A549 (cell line): Measurements from ENCODE around the gene PSME4. TPM values are rescaled to one million over a fixed set of nuclear protein-coding genes. Genes with fewer than 3 reads are reported as not detected.

Experiments
- ATAC-seq, 2 experiments: fragments of 200-7000 bp in 1 of 2; fragments of >200 bp in 1 of 2; cut with Nextera tagmentation in 1 of 2; cut with Tn5 transposase in 1 of 2; 3 replicates each; pipeline versions ENCODE4 v1.8.0 to v1.9.1; 2018 to 2020; ENCODE audit warnings: mild to moderate bottlenecking in 1 of 2, moderate library complexity in 1 of 2
- CTCF ChIA-PET: fragments of 300-600 bp; sonication (Branson Sonifier 250); formaldehyde crosslinking; extraction: SDS; loops from one replicate; lab custom pipeline; 2021; ENCODE audit warnings: antibody characterized with exemption, inconsistent platforms; lab: Yijun Ruan, JAX
- POLR2A ChIA-PET: fragments of 350-600 bp; formaldehyde crosslinking; extraction: SDS; loops from one replicate; lab custom pipeline; 2021; ENCODE audit warnings: antibody characterized with exemption, inconsistent platforms; lab: Yijun Ruan, JAX
- DNase-seq, 2 experiments: peaks; one replicate each; pipeline versions ENCODE4 v3.0.0 to v3.0.0-alpha.2; 2011 to 2016; ENCODE audit warnings: low read depth in 1 of 2, low spot score in 1 of 2
- FAIRE-seq: peaks from 2 replicates; lab custom pipeline; 2011; peaks lifted over from hg19 to GRCh38; lab: Jason Lieb, UNC
- H3K27ac ChIP-seq, 2 experiments: fragments of >200 bp; sonication (Bioruptor Twin); formaldehyde crosslinking; 3 replicates each; pipeline ENCODE4 v1.5.1; 2016 to 2017
- H3K4me1 ChIP-seq: fragments of >200 bp; sonication (Bioruptor Twin); formaldehyde crosslinking; 3 replicates; pipeline ENCODE4 v1.6.1; 2016
- H3K4me2 ChIP-seq: fragments of >200 bp; sonication (Bioruptor Twin); formaldehyde crosslinking; 3 replicates; pipeline ENCODE4 v1.6.1; 2016
- H3K4me3 ChIP-seq: fragments of >200 bp; sonication (Bioruptor Twin); formaldehyde crosslinking; 3 replicates; pipeline ENCODE4 v1.5.1; 2016
- H3K9me3 ChIP-seq: fragments of >200 bp; sonication (Bioruptor Twin); formaldehyde crosslinking; 3 replicates; pipeline ENCODE4 v1.6.1; 2016
- CBX2 ChIP-seq: fragments of 200-600 bp; sonication (generic); IDR thresholded peaks from 2 replicates; pipeline ENCODE4 v1.6.1; 2016; ENCODE audit warnings: low read depth, mild to moderate bottlenecking, borderline replicate concordance
- CEBPB ChIP-seq, 2 experiments: fragments of >200 bp in 1 of 2; sonication (Bioruptor Twin) in 1 of 2; formaldehyde crosslinking in 1 of 2; IDR thresholded peaks; 2 replicates each; pipeline ENCODE4 v1.6.1; 2012 to 2016
- FOSB ChIP-seq: fragments of 250-450 bp; sonication (Bioruptor Pico); IDR thresholded peaks from 2 replicates; pipeline ENCODE4 v1.5.0; 2020; ENCODE audit warnings: mild to moderate bottlenecking, moderate library complexity
- GATA3 ChIP-seq: IDR thresholded peaks from 2 replicates; pipeline ENCODE4 v1.6.1; 2012; ENCODE audit warnings: borderline replicate concordance
- HOXB13 ChIP-seq: fragments of 250-450 bp; sonication (Bioruptor Pico); IDR thresholded peaks from 2 replicates; pipeline ENCODE4 v1.5.0; 2020; ENCODE audit warnings: low read depth, mild to moderate bottlenecking, moderate library complexity
- HOXB5 ChIP-seq: fragments of 250-450 bp; sonication (Bioruptor Pico); IDR thresholded peaks from 2 replicates; pipeline ENCODE4 v1.5.0; 2020; ENCODE audit warnings: mild to moderate bottlenecking, moderate library complexity
- JUN ChIP-seq, 2 experiments: fragments of >200 bp; sonication (Bioruptor Twin); formaldehyde crosslinking; IDR thresholded peaks; 2 replicates in 1 of 2; 3 replicates in 1 of 2; pipeline ENCODE4 v1.6.1; 2016 to 2017
- JUNB ChIP-seq: fragments of >200 bp; sonication (Bioruptor Twin); formaldehyde crosslinking; IDR thresholded peaks from 2 replicates; pipeline ENCODE4 v1.6.1; 2016
- MAFK ChIP-seq: fragments of 450-650 bp; IDR thresholded peaks from 2 replicates; pipeline ENCODE4 v1.6.1; 2014; ENCODE audit not compliant: partially characterized antibody
- MYC ChIP-seq: IDR thresholded peaks from 2 replicates; pipeline ENCODE4 v1.6.1; 2012; ENCODE audit warnings: mild to moderate bottlenecking, inconsistent platforms, low read length, improper control_type of control experiment, borderline replicate concordance
- NFE2L2 ChIP-seq: fragments of 150-350 bp; conservative IDR thresholded peaks from 2 replicates; pipeline ENCODE4 v1.6.1; 2014; ENCODE audit warnings: low read length
- RFX5 ChIP-seq: fragments of 450-650 bp; IDR thresholded peaks from 2 replicates; pipeline ENCODE4 v1.7.1; 2014; ENCODE audit warnings: antibody characterized with exemption, mild to moderate bottlenecking, moderate library complexity
- ZC3H11A ChIP-seq: fragments of 450-650 bp; IDR thresholded peaks from 2 replicates; pipeline ENCODE4 v1.6.1; 2014; ENCODE audit warnings: antibody characterized with exemption, mild to moderate bottlenecking
- ZFP36 ChIP-seq: fragments of 450-650 bp; IDR thresholded peaks from 2 replicates; pipeline ENCODE4 v1.6.1; 2014; ENCODE audit warnings: borderline replicate concordance; ENCODE audit not compliant: partially characterized antibody
- ZNF302 ChIP-seq: fragments of 250-450 bp; sonication (Bioruptor Pico); IDR thresholded peaks from 2 replicates; pipeline ENCODE4 v1.9.0; 2021; ENCODE audit warnings: inconsistent platforms, mild to moderate bottlenecking, moderate library complexity
- WGBS: methylation state at CpG from one replicate; pipeline ENCODE4 v1.1.6; 2017; ENCODE audit errors: missing lambda C conversion rate; 5-methylcytosine and 5-hydroxymethylcytosine counted together
- polyA plus RNA-seq, 4 experiments: library from polyadenylated mRNA; depleted of rRNA in 3 of 4; stranded (reverse); fragments of >200 nt; fragmentation: RNase III in 1 of 4; extraction: RNeasy Plus Mini Kit Qiagen cat#74134 plus additional on column Dnase treatment in 1 of 4; gene quantifications; 2 replicates in 3 of 4; 3 replicates in 1 of 4; pipeline ENCODE4 v1.2.3, GENCODE V29; 2011 to 2017
- TF ChIP-seq, protein P1 (sequence below): fragments of 450-650 bp; IDR thresholded peaks from 2 replicates; pipeline ENCODE4 v1.6.1; 2014; ENCODE audit warnings: antibody characterized with exemption
- TF ChIP-seq, protein P2 (sequence below): fragments of >200 bp; sonication (Bioruptor Twin); formaldehyde crosslinking; IDR thresholded peaks from 2 replicates; pipeline ENCODE4 v1.6.1; 2016
- TF ChIP-seq, protein P3 (sequence below): fragments of >200 bp; sonication (Bioruptor Twin); formaldehyde crosslinking; IDR thresholded peaks from 3 replicates; pipeline ENCODE4 v1.6.1; 2016
- TF ChIP-seq, protein P4 (sequence below): IDR thresholded peaks from 2 replicates; pipeline ENCODE4 v1.6.1; 2012
- TF ChIP-seq, protein P5 (sequence below): fragments of 200-600 bp; sonication (generic); IDR thresholded peaks from 2 replicates; pipeline ENCODE4 v1.6.1; 2016; ENCODE audit warnings: antibody characterized with exemption, mild to moderate bottlenecking, moderate library complexity

PSME4 gene
- polyA plus RNA-seq, 2 of the 4 experiments (the other 2 are of a cell fraction), result 31.9 to 55.8 TPM

DNA sequence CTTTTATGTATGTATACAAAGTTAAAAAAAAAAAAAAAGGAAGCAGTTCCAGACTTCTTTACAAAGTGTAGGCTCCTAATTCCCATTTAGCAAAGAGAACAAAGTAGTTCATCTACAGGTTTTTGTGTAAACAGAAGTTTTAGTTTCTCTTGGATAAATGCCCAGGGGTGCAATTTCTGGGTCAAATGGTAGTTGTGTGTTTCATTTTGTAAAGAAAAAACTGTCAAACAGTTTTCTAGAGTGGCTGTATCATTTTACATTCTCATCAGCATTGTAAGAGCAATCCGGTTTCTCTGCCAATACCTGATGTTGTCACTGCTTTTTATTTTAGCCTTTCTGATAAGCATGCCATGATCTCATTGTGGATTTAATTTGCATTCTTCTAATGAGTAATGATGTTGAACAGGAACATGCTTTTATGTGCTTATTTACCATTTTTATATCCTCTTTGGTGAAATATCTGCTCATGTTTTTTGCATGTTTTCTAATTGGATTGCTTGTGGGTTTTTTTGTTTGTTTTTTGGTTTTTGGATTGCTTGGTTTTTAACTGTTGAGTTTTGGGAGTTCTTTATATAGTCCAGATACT, 16.6 kb upstream of the PSME4 start:
- WGBS, result 56% methylated on average over 1 of the region's 1 CpG
- Histone ChIP-seq H3K9me3 (no peaks in the 10 kb centered on the region), H3K4me3 (no peak overlapping the region), H3K4me1 (peaks cover 9% of the 10 kb centered on the region; the same call in 2 of the 3 replicates), H3K27ac (no peak overlapping the region), H3K4me2 (no peak overlapping the region)
- TF ChIP-seq, protein P1, sequence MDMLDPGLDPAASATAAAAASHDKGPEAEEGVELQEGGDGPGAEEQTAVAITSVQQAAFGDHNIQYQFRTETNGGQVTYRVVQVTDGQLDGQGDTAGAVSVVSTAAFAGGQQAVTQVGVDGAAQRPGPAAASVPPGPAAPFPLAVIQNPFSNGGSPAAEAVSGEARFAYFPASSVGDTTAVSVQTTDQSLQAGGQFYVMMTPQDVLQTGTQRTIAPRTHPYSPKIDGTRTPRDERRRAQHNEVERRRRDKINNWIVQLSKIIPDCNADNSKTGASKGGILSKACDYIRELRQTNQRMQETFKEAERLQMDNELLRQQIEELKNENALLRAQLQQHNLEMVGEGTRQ, result no peak
- TF ChIP-seq, protein P2, sequence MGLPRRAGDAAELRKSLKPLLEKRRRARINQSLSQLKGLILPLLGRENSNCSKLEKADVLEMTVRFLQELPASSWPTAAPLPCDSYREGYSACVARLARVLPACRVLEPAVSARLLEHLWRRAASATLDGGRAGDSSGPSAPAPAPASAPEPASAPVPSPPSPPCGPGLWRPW, result no peak
- TF ChIP-seq ZNF302, result no peak
- CTCF ChIA-PET, result no interaction called here
- ATAC-seq (no peak), FAIRE-seq (no peak), DNase-seq (no peak)
- POLR2A ChIA-PET, result no interaction called here

DNA sequence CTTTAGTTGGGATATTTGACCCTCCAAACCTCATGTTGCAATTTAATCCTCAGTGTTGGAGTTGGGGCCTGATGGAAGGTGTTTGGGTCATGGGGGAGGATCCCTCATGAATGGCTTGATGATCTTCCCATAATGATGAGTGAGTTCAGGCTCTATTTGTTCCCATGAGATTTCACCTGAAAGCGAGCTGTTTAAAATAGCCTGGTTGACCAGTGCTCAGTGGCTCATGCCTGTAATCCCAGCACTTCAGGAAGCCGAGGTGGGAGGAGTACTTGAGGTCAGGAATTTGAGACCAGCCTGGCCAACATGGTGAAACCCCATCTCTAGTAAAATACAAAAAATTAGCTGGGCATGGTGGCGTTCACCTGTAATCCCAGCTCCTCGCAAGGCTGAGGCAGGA, 14.9 kb upstream of the PSME4 start:
- Histone ChIP-seq H3K9me3 (no peaks in the 10 kb centered on the region), H3K4me3 (no peak overlapping the region), H3K27ac (no peak overlapping the region), H3K4me1 (peaks cover 9% of the 10 kb centered on the region; the same call in 2 of the 3 replicates), H3K4me2 (no peak overlapping the region)
- WGBS, result 94% methylated on average over 4 of the region's 4 CpGs
- ATAC-seq, result no peak
- FAIRE-seq, result no peak
- TF ChIP-seq CBX2 (no peak), ZNF302 (no peak), RFX5 (no peak)
- TF ChIP-seq, protein P3, sequence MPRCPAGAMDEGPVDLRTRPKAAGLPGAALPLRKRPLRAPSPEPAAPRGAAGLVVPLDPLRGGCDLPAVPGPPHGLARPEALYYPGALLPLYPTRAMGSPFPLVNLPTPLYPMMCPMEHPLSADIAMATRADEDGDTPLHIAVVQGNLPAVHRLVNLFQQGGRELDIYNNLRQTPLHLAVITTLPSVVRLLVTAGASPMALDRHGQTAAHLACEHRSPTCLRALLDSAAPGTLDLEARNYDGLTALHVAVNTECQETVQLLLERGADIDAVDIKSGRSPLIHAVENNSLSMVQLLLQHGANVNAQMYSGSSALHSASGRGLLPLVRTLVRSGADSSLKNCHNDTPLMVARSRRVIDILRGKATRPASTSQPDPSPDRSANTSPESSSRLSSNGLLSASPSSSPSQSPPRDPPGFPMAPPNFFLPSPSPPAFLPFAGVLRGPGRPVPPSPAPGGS, result no peak
- ChIA-PET POLR2A (interaction anchor here (0.8 kb wide), 1 partner anchor 14 kb away, joined by 3 read pairs; the partner anchor contains the start of gene PSME4), CTCF (no interaction called here)
- DNase-seq, result no peak

- H3K4me1 ChIP-seq, result peaks cover 23% of the 10 kb centered on the region
- H3K4me3 ChIP-seq, result peak overlapping the region; percentile 90
- no peak for TF ChIP-seq HOXB13 (CRISPR knock-in tag)
- TF ChIP-seq MAFK, result no peak
- no peak for TF ChIP-seq RFX5
- TF ChIP-seq ZFP36, result no peak
- POLR2A ChIA-PET, result interaction anchor here (0.8 to 2.6 kb wide), 9 partner anchors 9 to 183 kb away, joined by 3 to 11 read pairs (median 4); partner anchors contain the start of genes ASB3 and ERLEC1
- WGBS, result under 1% methylated on average over 40 of the region's 46 CpGs
- no peaks in the 10 kb centered on the region for H3K9me3 ChIP-seq
- DNase-seq (peak; percentile 35 to 51), FAIRE-seq (no peak), ATAC-seq (peak; percentile 70 to 75)
- CTCF ChIA-PET, result interaction anchor here (1.7 kb wide), 1 partner anchor 8 kb away, joined by 4 read pairs; no protein-coding TSS in a partner anchor
- H3K4me2 ChIP-seq, result peak overlapping the region; percentile 93
- peak overlapping the region; percentile 90 to 92 for H3K27ac ChIP-seq
These were observed 647 bp downstream of the PSME4 start for GRCh38 chr2:53969968-53970723.

- ChIA-PET POLR2A (interaction anchor here (0.5 to 2.6 kb wide), 5 partner anchors 8 to 170 kb away, joined by 3 to 11 read pairs (median 4); no protein-coding TSS in a partner anchor), CTCF (interaction anchor here (1.7 kb wide), 1 partner anchor 9 kb away, joined by 4 read pairs; no protein-coding TSS in a partner anchor)
- Histone ChIP-seq H3K4me3 (peak overlapping the region; percentile 90), H3K9me3 (no peaks in the 10 kb centered on the region), H3K4me2 (peak overlapping the region; percentile 93), H3K27ac (peak overlapping the region; percentile 90 to 92), H3K4me1 (peaks cover 30% of the 10 kb centered on the region)
- peak; percentile 45 to 56 for ATAC-seq
- peak; percentile 74 to 81 for DNase-seq
- WGBS, result under 1% methylated on average over 6 of the region's 6 CpGs
- no peak for FAIRE-seq
- TF ChIP-seq GATA3, result peak; percentile 29; the same call in 1 of the 2 replicates
- peak; percentile 61; the same call in 1 of the 2 replicates for TF ChIP-seq NFE2L2
- no peak for TF ChIP-seq FOSB (CRISPR knock-in tag)
- 0 out of 2 replicates have a peak, but pooled peaks have one; percentile 25 for TF ChIP-seq MYC
- TF ChIP-seq JUNB, result peak; percentile 82
- TF ChIP-seq CEBPB (IDR thresholded peaks at IDR 0.05), result peak; percentile 13 to 78; a peak in 3 of 4 replicates
- no peak for TF ChIP-seq HOXB13 (CRISPR knock-in tag)
- TF ChIP-seq ZC3H11A, result no peak
- TF ChIP-seq HOXB5 (CRISPR knock-in tag), result 0 out of 2 replicates have a peak, but pooled peaks have one; percentile 37
- TF ChIP-seq, protein P4, sequence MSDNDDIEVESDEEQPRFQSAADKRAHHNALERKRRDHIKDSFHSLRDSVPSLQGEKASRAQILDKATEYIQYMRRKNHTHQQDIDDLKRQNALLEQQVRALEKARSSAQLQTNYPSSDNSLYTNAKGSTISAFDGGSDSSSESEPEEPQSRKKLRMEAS, result 0 out of 2 replicates have a peak, but pooled peaks have one; percentile 26
- TF ChIP-seq, protein P5, sequence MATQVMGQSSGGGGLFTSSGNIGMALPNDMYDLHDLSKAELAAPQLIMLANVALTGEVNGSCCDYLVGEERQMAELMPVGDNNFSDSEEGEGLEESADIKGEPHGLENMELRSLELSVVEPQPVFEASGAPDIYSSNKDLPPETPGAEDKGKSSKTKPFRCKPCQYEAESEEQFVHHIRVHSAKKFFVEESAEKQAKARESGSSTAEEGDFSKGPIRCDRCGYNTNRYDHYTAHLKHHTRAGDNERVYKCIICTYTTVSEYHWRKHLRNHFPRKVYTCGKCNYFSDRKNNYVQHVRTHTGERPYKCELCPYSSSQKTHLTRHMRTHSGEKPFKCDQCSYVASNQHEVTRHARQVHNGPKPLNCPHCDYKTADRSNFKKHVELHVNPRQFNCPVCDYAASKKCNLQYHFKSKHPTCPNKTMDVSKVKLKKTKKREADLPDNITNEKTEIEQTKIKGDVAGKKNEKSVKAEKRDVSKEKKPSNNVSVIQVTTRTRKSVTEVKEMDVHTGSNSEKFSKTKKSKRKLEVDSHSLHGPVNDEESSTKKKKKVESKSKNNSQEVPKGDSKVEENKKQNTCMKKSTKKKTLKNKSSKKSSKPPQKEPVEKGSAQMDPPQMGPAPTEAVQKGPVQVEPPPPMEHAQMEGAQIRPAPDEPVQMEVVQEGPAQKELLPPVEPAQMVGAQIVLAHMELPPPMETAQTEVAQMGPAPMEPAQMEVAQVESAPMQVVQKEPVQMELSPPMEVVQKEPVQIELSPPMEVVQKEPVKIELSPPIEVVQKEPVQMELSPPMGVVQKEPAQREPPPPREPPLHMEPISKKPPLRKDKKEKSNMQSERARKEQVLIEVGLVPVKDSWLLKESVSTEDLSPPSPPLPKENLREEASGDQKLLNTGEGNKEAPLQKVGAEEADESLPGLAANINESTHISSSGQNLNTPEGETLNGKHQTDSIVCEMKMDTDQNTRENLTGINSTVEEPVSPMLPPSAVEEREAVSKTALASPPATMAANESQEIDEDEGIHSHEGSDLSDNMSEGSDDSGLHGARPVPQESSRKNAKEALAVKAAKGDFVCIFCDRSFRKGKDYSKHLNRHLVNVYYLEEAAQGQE, result no peak
- peak in 1 of 2 experiments; percentile 42; a peak in 1 of 5 replicates for TF ChIP-seq JUN (IDR thresholded peaks at IDR 0.05)
These were observed 1.4 kb downstream of the PSME4 start for GRCh38 chr2:53969285-53969967.
